HG03060 (cell line): ENCODE data around the gene DNAH5.

Source experiments
- ATAC-seq: cut with Tn5 transposase; IDR thresholded peaks from one replicate; pipeline ENCODE4 v1.9.1; 2021; ENCODE audit warnings: low read depth, moderate number of reproducible peaks; ENCODE audit not compliant: unreplicated experiment

DNAH5 gene

GRCh38 chr5:13941468-13941867 is 3.0 kb downstream of the DNAH5 start:
- no peak for ATAC-seq

DNA sequence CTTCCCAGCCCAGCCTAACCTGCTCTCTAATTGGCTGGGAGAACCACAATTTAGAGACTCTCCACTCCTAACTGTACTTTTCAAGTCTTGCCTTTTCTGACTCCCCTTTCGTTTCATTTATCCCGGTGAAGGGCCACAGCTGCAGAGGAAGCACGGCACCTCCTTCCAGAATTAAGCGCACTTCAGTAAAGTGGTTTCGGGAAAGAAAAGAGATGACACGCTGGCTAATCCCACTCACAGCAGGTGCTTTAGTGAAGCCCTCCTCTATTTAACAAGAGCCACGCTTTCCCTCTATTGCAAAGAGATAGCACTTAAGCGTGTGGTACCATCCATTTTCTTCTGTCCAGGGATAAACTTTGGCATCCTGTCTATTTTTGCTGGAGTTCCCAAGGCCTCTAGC is 4.8 kb downstream of the DNAH5 start:
- no peak for ATAC-seq

DNA sequence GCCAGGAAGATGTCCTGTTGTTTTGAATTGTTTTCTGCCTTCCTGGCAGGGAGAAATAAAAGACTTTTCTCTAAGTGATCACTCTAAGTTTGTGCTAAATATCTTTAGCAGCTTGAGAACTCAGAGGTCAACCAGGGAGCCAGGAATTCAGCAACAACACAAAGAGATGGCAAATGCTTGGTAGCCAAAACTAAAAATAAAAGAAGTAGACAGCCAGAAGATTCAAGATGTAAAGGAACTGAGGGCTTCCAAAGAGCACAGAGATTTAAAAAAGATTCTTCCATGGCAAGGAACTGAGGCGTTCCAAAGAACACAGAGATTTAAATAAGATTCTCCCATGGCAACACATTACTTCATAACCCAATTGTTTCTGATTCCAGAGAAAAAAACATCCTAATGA is 9.6 kb downstream of the DNAH5 start:
- ATAC-seq: no peak

GRCh38 chr5:13934125-13934524 is 10.4 kb downstream of the DNAH5 start:
- ATAC-seq: no peak

- no peak for ATAC-seq
Observed at GRCh38 chr5:13932561-13932960, 11.9 kb downstream of the DNAH5 start.

DNA sequence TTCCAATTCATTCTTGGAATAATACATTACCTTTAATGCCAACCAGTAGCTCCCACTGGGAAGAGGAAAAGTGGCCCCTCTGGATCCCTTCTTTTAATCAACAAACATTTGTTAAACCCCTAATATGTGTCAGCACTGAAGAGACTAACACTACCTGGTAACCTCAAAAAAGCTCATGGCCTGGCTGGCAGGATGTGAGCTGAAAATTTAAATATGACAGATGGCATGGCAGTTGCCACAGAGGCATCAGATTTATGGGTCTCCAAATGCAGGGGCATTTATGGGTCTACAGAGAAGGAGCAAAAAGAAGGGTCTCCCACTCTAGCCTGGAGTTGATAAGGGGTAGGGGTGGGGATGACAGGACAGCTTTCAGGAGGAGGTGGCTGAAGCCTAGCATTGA is 12.5 kb downstream of the DNAH5 start:
- ATAC-seq: no peak

DNA sequence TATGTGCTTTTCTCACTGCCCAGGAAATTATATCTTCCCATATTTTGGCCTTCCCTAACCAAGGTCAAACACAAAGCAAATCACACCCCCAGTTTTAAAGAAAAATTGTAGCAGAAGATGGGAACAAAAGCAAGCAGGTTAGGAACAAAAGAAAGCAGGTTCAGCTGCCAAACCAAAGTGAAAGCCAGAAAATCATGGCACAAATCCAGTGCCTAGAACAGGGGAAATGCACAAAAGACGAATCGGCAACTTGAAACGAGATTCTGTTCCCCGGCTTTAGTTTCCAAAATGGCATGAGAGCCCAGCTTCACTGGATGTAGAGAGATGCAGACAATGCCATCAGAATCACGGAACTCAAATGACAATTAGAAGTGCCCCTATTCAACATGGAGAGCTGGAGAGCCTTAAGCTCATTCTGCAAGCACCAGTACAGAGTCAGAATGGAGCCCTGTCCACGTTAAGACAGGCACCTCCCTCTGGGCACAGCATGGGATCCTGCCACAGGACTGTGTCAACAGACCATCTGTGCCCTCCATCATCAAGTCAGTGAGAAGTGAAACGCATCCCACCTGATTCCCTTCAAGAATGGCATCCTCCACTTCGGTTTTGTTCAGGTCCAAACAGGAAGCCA is 13.8 kb downstream of the DNAH5 start:
- no peak for ATAC-seq

- no peak for ATAC-seq
Observed at GRCh38 chr5:13926731-13927130, 17.8 kb downstream of the DNAH5 start.

- ATAC-seq: no peak
Observed at GRCh38 chr5:13921578-13921977, 22.9 kb downstream of the DNAH5 start.

DNA sequence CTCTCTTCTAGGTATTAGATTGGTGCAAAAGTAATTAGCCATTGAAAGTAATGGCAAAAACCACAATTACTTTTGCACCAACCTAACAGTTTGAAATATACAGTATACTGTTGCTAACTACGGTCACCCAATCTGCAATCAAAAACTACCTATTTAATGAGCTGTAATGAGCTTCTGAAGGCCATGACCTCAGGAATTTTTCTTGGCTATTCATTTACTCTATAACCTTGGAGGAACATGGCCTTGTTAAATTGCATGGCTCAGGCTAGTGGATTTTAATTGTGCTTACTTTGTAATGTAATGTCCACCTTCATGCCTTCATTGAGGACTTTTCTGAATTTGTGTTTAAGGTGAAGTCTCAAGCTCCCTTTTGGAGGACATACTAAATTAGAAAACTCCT is 24.7 kb downstream of the DNAH5 start:
- no peak for ATAC-seq

GRCh38 chr5:13919087-13919486 is 25.4 kb downstream of the DNAH5 start:
- ATAC-seq: no peak

GRCh38 chr5:13917061-13917460 is 27.4 kb downstream of the DNAH5 start:
- no peak for ATAC-seq

GRCh38 chr5:13913962-13914361 is 30.5 kb downstream of the DNAH5 start:
- no peak for ATAC-seq

DNA sequence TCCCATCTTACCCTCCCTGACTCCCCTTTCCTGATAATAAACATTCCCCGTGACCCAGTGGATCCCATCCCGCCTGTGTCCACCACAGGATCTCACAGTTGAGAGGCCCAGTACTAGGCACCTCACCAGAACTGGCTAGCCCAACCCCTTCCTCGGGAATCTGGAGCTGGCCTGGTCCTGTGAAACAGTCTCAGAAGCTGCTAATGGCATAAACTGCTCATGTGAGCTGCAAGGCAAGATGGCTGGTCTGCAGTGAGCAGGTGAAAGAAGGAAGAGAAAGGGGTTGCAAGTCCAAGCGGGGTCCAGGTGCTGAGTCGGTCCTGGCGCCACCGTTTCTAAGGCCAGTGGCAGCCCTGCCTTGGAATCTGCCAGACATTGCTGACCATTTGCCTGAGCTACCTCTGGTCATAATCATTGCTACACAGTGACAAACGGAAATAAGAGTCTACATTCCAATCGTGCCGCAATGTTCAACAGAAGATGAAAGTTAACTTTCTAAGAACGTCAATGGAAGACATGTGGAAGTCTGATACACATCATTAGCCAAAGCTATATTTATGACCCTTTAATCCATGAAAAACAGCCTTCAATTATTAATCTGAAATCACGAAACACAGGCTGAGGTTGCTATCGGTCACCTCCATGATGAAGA is 33.7 kb downstream of the DNAH5 start:
- no peak for ATAC-seq

DNA sequence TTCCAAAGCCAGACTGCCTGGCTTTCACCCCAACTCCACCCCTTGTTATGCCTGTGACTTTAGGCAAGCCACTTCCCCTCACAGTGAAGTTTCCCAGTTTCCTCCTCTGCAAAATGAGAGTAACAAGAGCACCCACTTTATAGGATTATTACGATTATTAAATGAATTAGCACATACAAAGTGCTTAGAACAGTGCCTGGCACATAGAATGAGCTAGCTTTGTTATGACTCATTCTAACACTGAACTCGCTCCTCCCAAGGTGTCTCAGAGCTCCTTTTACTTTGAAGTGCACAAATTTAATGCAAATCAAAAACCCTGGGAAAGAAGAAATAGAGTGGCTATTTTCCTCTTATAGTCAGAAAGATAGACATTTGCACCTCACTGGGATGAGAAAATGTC is 34.3 kb downstream of the DNAH5 start:
- no peak for ATAC-seq

DNA sequence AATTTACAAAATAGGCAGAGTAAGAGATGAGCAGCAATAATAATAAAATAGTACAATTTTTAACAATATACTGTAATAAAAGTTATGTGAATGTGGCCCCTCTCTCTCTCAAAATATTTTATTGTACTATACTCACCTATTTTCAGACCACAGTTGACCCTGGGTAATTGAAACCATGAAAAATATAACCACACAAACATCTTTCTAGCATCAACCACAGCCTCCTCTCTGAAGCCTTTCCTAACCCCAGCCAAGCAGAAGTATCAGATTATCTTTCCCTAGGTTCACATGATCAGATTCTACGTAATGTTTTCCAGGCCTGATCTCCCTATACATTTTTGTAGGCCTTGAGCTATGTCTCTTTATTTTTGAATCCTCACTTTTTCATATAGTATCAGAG is 35.2 kb downstream of the DNAH5 start:
- ATAC-seq: no peak

DNA sequence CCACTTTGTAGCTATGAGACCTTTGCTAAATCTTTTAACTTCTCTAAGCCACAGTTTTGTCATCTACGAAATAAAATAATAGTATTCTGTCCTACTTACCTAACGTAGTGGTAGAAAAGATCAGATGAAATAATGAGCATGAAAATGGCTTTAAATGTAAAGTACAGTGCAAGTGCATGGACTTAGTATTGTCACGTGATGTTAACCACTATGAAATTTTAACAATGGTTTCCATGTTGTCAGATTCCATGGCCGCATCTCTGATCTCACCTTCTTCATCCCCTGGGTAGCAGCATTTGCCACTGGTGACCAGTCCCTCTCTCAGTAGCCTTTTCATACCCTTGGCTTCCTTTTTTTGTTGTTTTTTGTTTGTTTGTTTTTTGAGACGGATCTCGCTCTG is 45.9 kb downstream of the DNAH5 start:
- no peak for ATAC-seq

DNA sequence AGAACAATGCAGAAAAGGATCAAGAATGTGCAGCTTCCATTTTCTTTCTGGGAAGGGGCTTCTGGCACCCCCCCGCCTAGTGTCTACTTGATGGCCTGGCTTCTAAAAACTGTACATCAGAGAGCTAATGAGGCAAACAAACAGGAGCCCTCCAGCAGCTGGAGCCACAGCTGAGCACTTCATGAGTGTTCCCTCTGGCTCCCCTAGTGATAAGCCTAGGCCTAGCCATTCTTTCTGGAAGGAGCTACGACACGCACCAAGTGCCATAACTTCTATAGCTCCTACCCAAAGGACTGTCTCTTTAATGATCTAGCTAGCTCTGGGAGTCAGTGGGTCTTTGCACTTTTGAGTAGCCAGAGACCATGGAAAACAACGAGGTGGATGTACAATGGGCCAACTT is 66.1 kb downstream of the DNAH5 start:
- no peak for ATAC-seq

- no peak for ATAC-seq
Observed at GRCh38 chr5:13866792-13867191, 77.7 kb downstream of the DNAH5 start.

GRCh38 chr5:13865312-13865711 is 79.2 kb downstream of the DNAH5 start:
- no peak for ATAC-seq

DNA sequence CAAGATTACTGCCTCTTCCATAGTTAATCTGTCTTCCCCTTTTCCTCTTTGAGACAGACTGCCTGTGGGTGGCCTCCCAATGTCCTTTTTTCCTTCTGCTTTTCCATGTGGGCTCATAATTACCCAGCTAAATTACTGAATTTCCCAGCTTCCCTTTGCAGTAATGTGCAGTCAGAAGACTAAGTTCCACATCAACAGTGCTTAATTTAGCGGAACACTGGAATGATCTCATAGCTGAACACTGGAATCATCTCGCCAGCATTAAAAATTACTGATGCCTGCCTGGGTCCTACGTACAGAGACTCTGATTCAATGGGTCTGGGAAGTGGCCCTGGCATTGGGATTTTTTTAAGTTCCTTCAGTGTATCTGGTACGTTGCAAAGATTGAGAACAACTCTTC is 84.3 kb downstream of the DNAH5 start:
- no peak for ATAC-seq

GRCh38 chr5:13859270-13860065 is 85.0 kb downstream of the DNAH5 start:
- ATAC-seq: no peak
